A673 (cell line): Measurements from ENCODE around the gene BACH2.

Experiments
- EZH2 ChIP-seq: fragments of 200-600 bp; sonication (generic); IDR thresholded peaks from 2 replicates; pipeline ENCODE4 v1.6.1; 2017; ENCODE audit warnings: borderline replicate concordance, low read depth, mild to moderate bottlenecking, mixed read lengths, antibody characterized with exemption, low read length; ENCODE audit not compliant: poor library complexity, severe bottlenecking
- TF ChIP-seq, protein P1 (sequence below): fragments of 300-800, 200-600 bp; sonication (generic); conservative IDR thresholded peaks from 2 replicates; pipeline ENCODE4 v1.5.1; 2017; ENCODE audit warnings: low read depth, mild to moderate bottlenecking, antibody characterized with exemption, low read length, moderate library complexity, mixed read lengths

DNA sequence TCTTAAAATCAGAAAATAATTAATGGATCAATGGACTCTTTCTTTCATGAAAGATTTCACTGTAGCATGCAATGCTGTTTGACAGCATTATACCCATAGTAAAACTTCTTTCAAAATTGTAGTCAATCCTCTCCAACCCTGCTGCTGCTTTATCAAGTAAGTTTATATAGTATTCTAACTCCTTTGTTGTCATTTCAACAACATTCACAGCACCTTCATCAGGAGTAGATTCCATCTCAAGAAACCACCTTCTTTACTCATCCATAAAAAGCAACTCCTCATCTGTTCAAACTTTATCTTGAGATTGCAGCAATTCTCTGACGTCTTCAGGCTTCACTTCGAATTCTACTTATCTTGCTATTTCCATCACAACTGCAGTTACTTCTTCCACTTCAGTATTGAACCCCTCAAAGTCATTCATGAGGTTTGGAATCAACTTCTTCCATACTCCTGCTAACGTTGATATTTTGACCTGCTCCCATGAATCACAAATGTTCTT lies 26.4 kb upstream of the BACH2 start:
- TF ChIP-seq, protein P1, sequence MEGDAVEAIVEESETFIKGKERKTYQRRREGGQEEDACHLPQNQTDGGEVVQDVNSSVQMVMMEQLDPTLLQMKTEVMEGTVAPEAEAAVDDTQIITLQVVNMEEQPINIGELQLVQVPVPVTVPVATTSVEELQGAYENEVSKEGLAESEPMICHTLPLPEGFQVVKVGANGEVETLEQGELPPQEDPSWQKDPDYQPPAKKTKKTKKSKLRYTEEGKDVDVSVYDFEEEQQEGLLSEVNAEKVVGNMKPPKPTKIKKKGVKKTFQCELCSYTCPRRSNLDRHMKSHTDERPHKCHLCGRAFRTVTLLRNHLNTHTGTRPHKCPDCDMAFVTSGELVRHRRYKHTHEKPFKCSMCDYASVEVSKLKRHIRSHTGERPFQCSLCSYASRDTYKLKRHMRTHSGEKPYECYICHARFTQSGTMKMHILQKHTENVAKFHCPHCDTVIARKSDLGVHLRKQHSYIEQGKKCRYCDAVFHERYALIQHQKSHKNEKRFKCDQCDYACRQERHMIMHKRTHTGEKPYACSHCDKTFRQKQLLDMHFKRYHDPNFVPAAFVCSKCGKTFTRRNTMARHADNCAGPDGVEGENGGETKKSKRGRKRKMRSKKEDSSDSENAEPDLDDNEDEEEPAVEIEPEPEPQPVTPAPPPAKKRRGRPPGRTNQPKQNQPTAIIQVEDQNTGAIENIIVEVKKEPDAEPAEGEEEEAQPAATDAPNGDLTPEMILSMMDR = no peak
- TF ChIP-seq EZH2 = no peak
